ENCODE results near the gene CHKB.

DNA sequence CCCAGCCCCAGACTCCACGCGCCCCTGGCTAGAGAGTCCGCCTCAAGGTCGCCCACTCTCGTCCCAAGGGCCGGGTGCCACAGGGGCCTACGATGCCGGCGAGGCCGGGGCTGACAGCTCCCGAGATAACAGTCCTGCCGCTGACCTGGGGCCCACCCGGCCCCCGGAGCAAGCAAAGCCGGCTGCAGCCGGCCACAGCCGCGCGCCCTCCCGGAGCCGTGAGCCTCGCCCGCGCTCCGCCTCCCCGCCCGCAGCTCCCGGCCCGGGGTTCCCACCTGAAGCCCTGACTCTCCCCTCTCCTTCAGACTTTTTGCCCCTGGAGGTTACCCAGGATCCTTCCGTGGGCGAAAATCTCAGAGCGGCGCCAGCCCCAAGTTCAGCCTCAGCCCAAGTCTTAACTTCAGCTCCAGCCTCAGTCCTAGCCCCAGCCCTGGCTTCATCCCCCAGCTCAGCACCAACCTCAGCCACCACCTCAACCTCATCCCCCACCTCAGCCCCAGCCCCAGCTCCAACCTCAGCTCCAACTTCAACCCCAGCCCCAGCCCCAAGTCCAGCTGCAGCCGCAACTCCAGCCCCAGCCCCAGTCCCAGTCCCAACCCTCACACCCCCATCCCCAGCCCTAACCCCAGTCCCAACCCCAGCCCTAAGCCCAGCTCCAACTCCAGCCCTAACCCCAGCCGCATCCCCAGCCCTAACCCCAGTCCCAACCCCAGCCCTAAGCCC, 35.2 kb downstream of the CHKB start:
- TF ChIP-seq POLR2AphosphoS5 (IDR thresholded peaks at IDR 0.05; ENCODE audit: low read depth, low read length) (no peak), TAF1 (IDR thresholded peaks at IDR 0.05; ENCODE audit: borderline replicate concordance, insufficient read depth, low read length) (no peak)
